GM19455 (cell line): Measurements from ENCODE around the gene EOLA1.
A peak's percentile ranks its signal among the peaks of the same experiment; 100 is the strongest.
"Not testable (repeated sequence)": the region's sequence is repeated elsewhere in the genome, so short reads cannot be mapped to it uniquely, and the experiment has no call there.

Experiments
- ATAC-seq: cut with Tn5 transposase; IDR thresholded peaks from one replicate; pipeline ENCODE4 v1.9.1; 2021; ENCODE audit not compliant: unreplicated experiment

EOLA1 gene

DNA sequence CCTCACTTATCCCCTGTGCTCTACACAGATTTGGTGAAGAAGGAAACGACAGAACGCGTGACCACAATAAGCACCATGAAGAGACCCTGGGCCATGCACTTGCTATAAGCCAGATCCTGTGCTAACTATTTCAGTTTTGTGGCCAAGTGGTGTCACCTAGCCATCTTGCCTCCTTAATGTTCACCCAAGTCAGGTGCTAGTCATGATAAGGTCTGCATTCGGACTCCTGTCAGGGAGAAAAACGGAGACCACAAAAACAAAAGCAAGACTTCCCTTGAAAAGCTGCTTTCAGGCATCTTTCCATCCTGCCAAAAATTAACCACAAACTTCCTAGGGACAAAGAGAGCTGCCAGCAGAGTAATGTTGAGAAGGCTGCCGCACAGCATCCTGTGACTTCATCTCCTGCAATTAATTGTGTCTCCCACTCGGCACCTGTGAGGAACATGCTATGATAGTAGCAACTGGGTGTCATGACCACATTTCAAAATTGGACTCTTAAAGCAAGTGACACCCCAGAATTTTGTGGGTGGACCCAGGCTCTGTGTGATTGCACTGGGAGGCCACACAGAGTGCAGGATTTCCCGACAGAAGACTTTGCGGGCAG lies 26.9 kb upstream of the EOLA1 start:
- ATAC-seq, result no peak

GRCh38 chrX:149515954-149516602 lies 24.7 kb upstream of the EOLA1 start:
- ATAC-seq, result no peak

DNA sequence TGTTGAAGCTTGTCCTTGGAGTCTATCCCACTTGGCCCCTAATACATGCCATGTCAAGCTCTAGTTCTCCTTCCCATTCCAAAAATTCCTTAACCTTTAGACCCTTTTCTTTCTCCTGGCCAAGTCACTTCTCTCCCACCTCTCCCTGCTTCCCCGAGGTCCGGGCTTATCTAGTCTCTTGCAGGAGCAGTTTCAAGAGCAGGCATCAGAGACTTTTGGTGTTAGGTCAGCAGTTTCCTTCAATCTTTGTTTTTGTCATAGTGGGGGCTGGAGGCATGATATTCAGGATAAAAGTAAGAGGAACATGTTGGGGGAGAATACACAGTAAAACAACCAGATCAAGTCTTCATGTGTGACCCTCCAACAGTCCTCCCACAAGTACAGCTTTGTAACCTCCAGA lies 24.2 kb upstream of the EOLA1 start:
- no peak for ATAC-seq

DNA sequence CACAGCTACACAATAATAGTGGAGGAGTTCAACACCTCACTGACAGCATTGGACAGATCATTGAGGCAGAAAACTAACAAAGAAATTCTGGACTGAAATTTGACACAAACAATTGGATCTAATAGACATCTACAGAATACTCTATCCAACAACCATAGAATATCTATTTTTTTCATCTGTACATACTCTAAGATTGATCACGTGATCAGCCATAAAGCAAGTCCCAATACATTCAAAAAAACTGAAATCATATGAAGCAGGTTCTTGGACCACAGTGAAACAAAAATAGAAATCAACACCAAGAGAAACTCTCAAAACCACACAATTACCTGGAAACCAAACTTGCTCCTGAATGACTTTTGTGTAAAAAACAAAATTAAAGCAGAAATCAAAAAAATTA lies 23.5 kb upstream of the EOLA1 start:
- ATAC-seq, result no peak

- no peak for ATAC-seq
Measured at GRCh38 chrX:149518236-149518635, 22.6 kb upstream of the EOLA1 start.

- not testable (repeated sequence) for ATAC-seq
Measured at GRCh38 chrX:149520636-149521277, 20.1 kb upstream of the EOLA1 start.

GRCh38 chrX:149521438-149521837 lies 19.4 kb upstream of the EOLA1 start:
- no peak for ATAC-seq

DNA sequence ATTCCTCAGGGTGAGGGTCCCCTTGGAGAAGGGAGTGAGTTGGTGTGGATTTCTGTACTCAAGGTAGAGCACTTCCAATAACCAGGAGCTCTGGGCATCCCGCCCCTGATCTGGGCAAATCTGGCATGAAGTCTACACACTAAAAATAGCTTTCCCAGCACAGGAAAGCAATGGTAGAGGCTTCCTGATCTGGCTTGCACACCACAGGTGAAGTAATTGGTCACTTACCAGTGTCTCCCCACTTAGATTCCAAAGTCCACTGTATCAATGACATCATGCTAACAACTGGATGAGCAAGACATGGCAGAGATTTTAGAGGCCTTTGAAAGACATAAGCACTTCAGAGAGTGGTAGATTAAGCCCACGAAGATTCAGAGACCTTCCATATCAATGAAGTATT lies 17.9 kb upstream of the EOLA1 start:
- ATAC-seq, result no peak

DNA sequence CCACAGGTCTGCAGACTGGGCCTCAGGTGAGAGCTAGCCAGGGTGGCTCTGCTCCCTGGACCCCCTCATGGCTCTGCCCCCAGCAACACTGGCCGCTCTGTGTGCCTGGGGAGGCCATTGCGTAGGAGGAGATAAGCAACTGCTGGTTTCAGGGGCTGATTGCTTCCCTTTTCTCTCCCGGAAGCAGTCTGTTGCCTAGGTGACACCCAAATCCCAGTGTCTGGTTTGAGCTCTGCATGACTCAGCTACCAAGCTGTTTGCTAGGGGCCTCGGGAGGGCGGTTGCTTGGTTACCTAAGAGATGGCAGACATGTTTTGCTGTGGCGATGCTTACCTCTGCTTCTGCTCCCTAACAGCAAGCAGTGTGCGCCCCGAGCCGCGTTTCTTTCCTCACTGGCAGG lies 15.4 kb upstream of the EOLA1 start:
- ATAC-seq, result peak; percentile 94

DNA sequence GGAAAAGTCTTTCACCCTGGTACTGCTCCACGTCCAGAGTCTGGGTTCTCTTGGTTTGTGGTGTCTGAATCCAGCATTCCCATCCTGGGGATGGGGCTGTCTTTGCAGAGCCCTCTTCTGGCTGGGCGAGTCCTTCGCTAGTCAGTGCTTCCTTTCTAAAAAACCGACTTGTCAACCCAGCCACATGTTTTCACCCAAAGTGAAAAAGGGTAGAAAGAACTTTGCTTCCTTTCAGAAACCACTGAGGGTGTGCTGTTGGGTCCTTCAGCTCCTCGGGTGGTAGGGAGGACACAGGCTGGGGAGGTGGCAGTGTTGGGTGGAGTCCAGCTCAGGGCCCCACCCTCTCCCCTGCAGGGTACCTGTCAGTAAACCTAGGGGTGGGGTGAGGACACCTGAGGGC lies 14.9 kb upstream of the EOLA1 start:
- peak; percentile 58 for ATAC-seq

DNA sequence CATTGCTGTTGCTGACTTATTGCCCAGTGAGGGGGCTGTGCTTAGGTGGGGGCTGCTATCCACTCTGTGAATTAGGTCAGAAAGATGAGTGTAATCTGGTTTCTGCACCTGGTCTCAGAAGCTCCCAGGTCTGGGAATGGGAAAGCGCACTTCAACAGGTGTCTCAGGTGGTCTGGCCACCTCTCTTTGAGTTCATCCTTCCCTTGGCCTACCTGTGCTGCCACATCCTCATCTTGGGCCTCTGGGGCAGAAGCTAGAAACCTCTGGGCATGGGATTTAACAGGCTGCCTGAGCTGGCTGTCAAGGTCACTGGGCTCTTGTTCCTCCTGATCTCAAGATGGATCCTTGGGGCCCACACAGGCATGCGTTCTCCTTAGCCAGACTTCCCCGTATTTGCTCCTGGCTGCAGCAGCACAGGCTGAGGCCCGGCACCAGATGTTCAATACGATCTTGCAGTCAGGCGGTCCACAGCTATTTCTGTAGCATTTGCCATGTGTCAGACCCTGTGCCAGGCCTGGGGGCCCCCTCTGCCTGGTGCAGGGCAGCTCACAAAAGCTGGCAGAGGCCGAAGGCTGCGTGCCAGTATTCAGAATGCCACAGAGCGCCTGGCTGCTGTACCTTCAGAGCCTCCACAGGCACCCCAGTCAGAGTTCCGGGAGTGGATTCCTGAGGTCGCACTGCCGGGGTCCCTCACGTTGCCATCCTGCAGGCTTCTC lies 14.3 kb upstream of the EOLA1 start:
- not testable (repeated sequence) for ATAC-seq

DNA sequence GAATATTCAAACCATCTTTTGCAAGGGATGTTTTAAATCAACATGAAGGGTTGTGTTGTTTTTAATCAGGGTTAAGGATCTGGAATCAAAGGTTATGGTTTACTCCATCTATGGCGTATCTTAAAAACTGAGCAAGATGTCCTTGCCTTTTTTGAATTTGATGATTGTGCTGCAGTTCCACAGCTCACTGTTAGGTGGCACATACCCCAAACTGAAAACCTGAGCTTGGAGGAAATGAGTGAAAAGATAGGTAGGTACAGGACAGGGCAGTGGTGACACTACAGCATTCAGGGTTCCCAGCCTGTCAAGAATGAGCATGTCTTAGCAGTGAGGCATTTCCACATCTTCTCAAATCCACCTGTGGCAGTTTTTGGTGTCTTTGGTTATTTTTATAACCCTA lies 13.1 kb upstream of the EOLA1 start:
- ATAC-seq, result no peak

DNA sequence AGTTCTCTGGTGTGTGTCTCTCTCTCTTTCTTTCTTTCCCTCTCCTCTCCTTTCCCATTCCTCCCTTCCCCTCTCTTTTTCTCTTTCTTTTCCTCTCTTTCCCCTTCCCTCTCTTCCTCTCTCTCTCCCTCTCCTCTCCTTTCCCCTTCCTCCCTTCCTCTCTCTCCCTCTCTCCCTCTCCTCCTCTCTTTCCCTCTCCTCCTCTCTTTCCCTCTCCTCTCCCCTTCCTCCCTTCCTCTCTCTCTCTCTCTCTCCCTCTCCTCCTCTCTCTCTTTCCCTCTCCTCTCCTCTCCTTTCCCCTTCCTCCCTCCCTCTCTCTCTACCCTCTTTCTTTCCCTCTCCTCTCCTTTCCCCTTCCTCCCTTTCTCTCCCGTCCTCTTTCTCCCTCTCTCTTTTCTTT lies 12.4 kb upstream of the EOLA1 start:
- ATAC-seq, result no peak

DNA sequence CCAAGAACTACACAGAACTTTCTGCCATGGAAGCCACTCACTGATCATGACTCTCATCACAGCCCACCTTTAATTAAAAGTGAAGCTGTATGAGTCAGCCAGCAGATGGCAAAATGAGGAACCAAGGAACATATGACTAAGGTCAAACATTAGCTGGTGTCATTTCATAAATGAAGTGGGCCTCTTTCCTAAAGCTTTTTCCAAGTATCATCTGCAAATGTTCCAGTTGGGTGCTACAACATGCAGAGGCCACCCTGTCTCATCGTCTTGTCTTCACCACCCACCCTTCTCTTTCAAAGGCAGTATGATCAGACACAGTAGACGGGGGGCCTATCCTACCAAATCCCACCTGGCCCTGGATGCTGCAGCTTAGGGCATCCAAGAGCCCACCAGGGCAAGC lies 9.2 kb upstream of the EOLA1 start:
- ATAC-seq, result peak; percentile 49

GRCh38 chrX:149532868-149533267 lies 7.9 kb upstream of the EOLA1 start:
- not testable (repeated sequence) for ATAC-seq

DNA sequence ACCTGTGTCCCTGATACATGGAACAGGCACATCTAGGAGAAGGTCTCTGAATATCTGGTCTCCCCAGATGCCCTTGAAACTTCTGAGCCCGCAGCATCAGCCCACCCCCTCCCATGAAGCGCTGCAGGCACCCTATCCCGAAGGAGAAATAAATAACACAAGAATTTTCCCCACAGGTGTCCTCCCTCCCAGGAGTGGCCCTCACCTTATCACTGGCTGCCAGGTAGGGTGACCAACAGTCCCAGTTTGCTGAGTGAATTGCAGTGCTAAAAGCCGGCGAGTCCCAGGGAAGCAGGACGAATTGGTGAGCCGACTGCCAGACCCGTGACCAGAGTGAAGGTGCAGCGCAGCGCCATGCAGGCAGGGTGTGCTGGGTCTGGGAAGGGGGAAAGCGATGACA lies 6.8 kb upstream of the EOLA1 start:
- ATAC-seq, result not testable (repeated sequence)

GRCh38 chrX:149534926-149535602 lies 5.7 kb upstream of the EOLA1 start:
- not testable (repeated sequence) for ATAC-seq

- not testable (repeated sequence) for ATAC-seq
Measured at GRCh38 chrX:149537474-149537873, 3.3 kb upstream of the EOLA1 start.

- peak; percentile 36 for ATAC-seq
Measured at GRCh38 chrX:149539283-149540130, 1.3 kb upstream of the EOLA1 start.

DNA sequence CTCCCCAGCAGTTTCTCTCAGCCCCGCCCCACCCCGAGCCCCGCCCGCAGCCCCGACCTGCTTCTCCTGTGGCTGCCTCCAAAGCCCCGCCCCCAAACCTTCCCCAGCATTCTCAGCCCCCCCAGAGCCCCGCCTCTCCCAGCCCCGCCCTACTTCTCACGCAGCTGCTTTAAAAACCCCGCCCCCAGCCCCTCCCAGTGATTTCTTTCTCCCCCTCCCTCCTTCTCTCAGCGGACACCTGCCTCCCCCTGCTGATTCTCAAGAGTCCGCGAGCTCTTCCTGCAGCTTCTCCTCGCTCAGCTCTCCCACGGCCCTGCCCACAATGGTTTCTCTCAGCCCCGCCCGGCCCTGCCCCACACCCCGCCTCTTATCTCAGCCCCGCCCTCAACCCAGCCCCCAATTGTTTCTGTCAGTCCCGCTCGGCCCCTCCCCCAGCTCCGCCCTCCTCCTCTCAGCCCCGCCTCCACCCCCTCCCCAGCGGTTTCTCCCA lies 636 bp upstream of the EOLA1 start:
- ATAC-seq, result peak; percentile 4
